Measurements from ENCODE around the gene MTARC1.

DNA sequence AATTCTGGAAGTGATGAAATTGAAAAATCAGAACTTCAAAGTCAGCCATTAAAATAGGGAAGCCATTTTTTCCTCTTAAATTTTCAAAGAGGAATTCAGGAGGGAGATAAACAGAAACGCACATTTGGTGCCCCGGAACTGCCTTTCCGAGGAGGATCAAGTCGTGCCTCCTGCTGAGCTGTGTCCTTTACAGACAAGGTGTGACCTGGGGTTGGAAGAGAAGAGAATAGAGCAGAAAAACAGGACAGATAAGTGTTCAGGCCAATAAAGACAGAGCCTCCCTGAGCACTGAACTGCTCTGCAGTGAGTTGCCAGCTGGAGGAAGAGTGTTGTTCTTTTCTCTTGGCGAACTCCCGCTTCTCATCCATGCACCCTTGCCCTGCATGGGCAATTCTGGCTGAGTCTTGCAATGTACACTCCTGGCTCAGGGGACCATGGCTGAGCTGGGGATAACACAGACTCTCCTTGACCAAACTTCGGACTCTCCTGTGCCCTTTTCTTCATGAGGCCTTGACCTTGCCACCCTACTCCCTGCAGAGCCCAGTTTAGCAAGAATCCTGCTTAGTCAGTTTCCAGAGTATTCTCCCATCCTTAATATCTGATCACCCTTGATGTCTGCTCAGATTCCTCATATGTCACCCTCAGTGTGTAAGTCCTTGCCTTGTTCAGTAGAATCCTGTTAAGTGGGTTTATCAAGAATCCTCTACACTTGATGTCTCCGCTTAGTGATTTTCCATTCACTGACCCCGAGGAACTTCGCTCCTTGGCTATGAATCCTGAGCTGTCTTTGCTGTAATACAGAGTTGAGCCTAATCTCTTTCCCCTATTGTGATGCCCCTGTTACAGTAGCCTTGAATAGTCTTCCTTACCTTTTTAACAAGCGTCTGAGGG lies 1.3 kb upstream of the MTARC1 start:
- TF ChIP-seq CTCF (IDR thresholded peaks at IDR 0.05) (no peak), EZH2 (IDR thresholded peaks at IDR 0.05; ENCODE audit: borderline replicate concordance, insufficient read depth, low read depth, low read length, poor library complexity, severe bottlenecking) (no peak)

Measured in B cell (primary cell).